CD4-positive, alpha-beta memory T cell (primary cell): ENCODE measurements around the gene HOXA5. TPM values are rescaled to one million over a fixed set of nuclear protein-coding genes. Genes with fewer than 3 reads are reported as not detected.

ENCODE experiments used
- CTCF ChIA-PET: fragments of 350-600 bp; sonication (Branson Sonifier 250); formaldehyde crosslinking; loops from one replicate; lab custom pipeline; 2021; ENCODE audit warnings: inconsistent platforms; ENCODE audit not compliant: partially characterized antibody; lab: Charles Lee
- POLR2A ChIA-PET: fragments of 350-600 bp; sonication (Branson Sonifier 250); formaldehyde crosslinking; loops from one replicate; lab custom pipeline; 2021; ENCODE audit not compliant: partially characterized antibody; lab: Charles Lee
- DNase-seq, 5 donors: peaks; one replicate each; pipeline versions ENCODE4 v3.0.0 to v3.0.0-alpha.2; 2020 to 2022; ENCODE audit warnings: mixed read lengths in 1 of 5
- H3K27ac ChIP-seq: one replicate; pipeline ENCODE4 v1.7.0; 2013; ENCODE audit warnings: low read depth, low read length
- H3K27me3 ChIP-seq: 2 replicates; pipeline ENCODE4 v1.7.0; 2013; ENCODE audit warnings: mild to moderate bottlenecking, low read length, moderate library complexity; ENCODE audit not compliant: insufficient read depth
- H3K36me3 ChIP-seq: 2 replicates; pipeline ENCODE4 v1.7.0; 2013; ENCODE audit warnings: mild to moderate bottlenecking, low read length, moderate library complexity; ENCODE audit not compliant: insufficient read depth
- H3K4me1 ChIP-seq: 2 replicates; pipeline ENCODE4 v1.7.0; 2013; ENCODE audit warnings: mild to moderate bottlenecking, low read length, moderate library complexity; ENCODE audit not compliant: insufficient read depth
- H3K4me3 ChIP-seq, 2 donors: one replicate each; pipeline ENCODE4 v1.7.0; 2013; ENCODE audit warnings: low read length in 2 of 2, mild to moderate bottlenecking in 1 of 2
- H3K9me3 ChIP-seq, 2 donors: one replicate each; pipeline ENCODE4 v1.7.0; 2013; ENCODE audit warnings: low read length in 2 of 2, control low read depth in 1 of 2; ENCODE audit not compliant: control insufficient read depth in 1 of 2
- H3K27ac Mint-ChIP-seq, 7 donors: one replicate each; pipeline ENCODE4 v1.8.0; 2020 to 2021; ENCODE audit warnings: mixed read lengths in 7 of 7, mild to moderate bottlenecking in 6 of 7, inconsistent platforms in 3 of 7, moderate library complexity in 3 of 7
- H3K27me3 Mint-ChIP-seq, 2 donors: one replicate each; pipeline ENCODE4 v1.8.0; 2020 to 2021; ENCODE audit warnings: mixed read lengths in 2 of 2
- H3K36me3 Mint-ChIP-seq, 2 donors: one replicate each; pipeline ENCODE4 v1.8.0; 2020 to 2021; ENCODE audit warnings: mixed read lengths in 2 of 2, inconsistent platforms in 1 of 2, mild to moderate bottlenecking in 1 of 2
- H3K4me1 Mint-ChIP-seq, 4 donors: one replicate each; pipeline ENCODE4 v1.8.0; 2020 to 2021; ENCODE audit warnings: mixed read lengths in 4 of 4, mild to moderate bottlenecking in 1 of 4
- H3K4me3 Mint-ChIP-seq, 8 donors: one replicate each; pipeline ENCODE4 v1.8.0; 2020 to 2021; ENCODE audit warnings: mixed read lengths in 8 of 8, mild to moderate bottlenecking in 7 of 8, moderate library complexity in 6 of 8, inconsistent platforms in 3 of 8
- H3K9me3 Mint-ChIP-seq, 8 donors: one replicate each; pipeline ENCODE4 v1.8.0; 2020 to 2021; ENCODE audit warnings: mixed read lengths in 8 of 8, mild to moderate bottlenecking in 5 of 8, inconsistent platforms in 3 of 8, moderate library complexity in 1 of 8
- intact Hi-C: fragments of 100-400 bp; cut with micrococcal nuclease; formaldehyde crosslinking; loops from one replicate; pipeline ENCODE4 v1.15.1; 2023
- polyA plus RNA-seq, 2 donors: library from polyadenylated mRNA; unstranded; fragments of 300-500 nt; fragmentation: Illumina TruSeq; gene quantifications; one replicate each; pipeline ENCODE4 v1.2.3, GENCODE V29; 2021
- total RNA-seq, 2 experiments: library from RNA; stranded (reverse); gene quantifications; one replicate each; pipeline ENCODE4 v1.2.3, GENCODE V29; 2021

The HOXA5 gene
- total and polyA plus RNA-seq, 4 experiments from 2014 or later, result not detected

- POLR2A ChIA-PET, result no interaction called here
- no peaks in the 10 kb centered on the region for H3K9me3 Mint-ChIP-seq
- intact Hi-C loops, result no loop called here
Observed at GRCh38 chr7:27125986-27126394, 17.5 kb downstream of the HOXA5 start.

GRCh38 chr7:27124902-27125689 lies 18.4 kb downstream of the HOXA5 start:
- no peaks in the 10 kb centered on the region for H3K4me1 Mint-ChIP-seq
- ChIA-PET CTCF (no interaction called here), POLR2A (no interaction called here)
- Histone ChIP-seq H3K9me3 (no peaks in the 10 kb centered on the region), H3K27me3 (peaks cover 4% of the 10 kb centered on the region), H3K27ac (no peak overlapping the region), H3K36me3 (no peaks in the 10 kb centered on the region), H3K4me1 (no peaks in the 10 kb centered on the region), H3K4me3 (no peak overlapping the region)
- no peaks in the 10 kb centered on the region for H3K36me3 Mint-ChIP-seq
- intact Hi-C loops, result no loop called here
- peaks cover 24% of the 10 kb centered on the region in 2 donors for H3K27me3 Mint-ChIP-seq
- H3K27ac Mint-ChIP-seq, result no peak overlapping the region
- no peaks in the 10 kb centered on the region for H3K9me3 Mint-ChIP-seq
- DNase-seq, result no peak
- H3K4me3 Mint-ChIP-seq, result no peak overlapping the region

More at GRCh38 chr7:27125986-27126394, 17.5 kb downstream of the HOXA5 start:
- Mint-ChIP-seq H3K4me1 (no peaks in the 10 kb centered on the region), H3K36me3 (no peaks in the 10 kb centered on the region), H3K27me3 (peaks cover 24% of the 10 kb centered on the region in 2 donors), H3K27ac (no peak overlapping the region), H3K4me3 (peak overlapping the region in 1 of 8 donors; percentile 43)
- no peak for DNase-seq
- H3K27ac ChIP-seq, result no peak overlapping the region
- no peaks in the 10 kb centered on the region for H3K36me3 ChIP-seq
- H3K27me3 ChIP-seq, result peaks cover 4% of the 10 kb centered on the region
- peaks cover under 1% of the 10 kb centered on the region for H3K4me1 ChIP-seq
- no peak overlapping the region for H3K4me3 ChIP-seq
- no peaks in the 10 kb centered on the region for H3K9me3 ChIP-seq
- CTCF ChIA-PET, result no interaction called here

- CTCF ChIA-PET, result no interaction called here
- intact Hi-C loops, result no loop called here
Observed at GRCh38 chr7:27124096-27124901, 19.2 kb downstream of the HOXA5 start.

GRCh38 chr7:27123477-27124053 lies 19.9 kb downstream of the HOXA5 start:
- ChIA-PET CTCF (no interaction called here), POLR2A (no interaction called here)
- intact Hi-C loops, result no loop called here
- H3K27me3 ChIP-seq, result peaks cover 4% of the 10 kb centered on the region
- no peak overlapping the region for H3K4me3 ChIP-seq
- H3K36me3 Mint-ChIP-seq, result no peaks in the 10 kb centered on the region
- H3K36me3 ChIP-seq, result no peaks in the 10 kb centered on the region
- H3K9me3 Mint-ChIP-seq, result no peaks in the 10 kb centered on the region
- H3K27me3 Mint-ChIP-seq, result peaks cover 23 to 29% of the 10 kb centered on the region in 2 donors
- no peaks in the 10 kb centered on the region for H3K9me3 ChIP-seq
- H3K4me1 Mint-ChIP-seq, result no peaks in the 10 kb centered on the region
- H3K27ac ChIP-seq, result no peak overlapping the region
- DNase-seq, result no peak
- H3K27ac Mint-ChIP-seq, result no peak overlapping the region
- H3K4me1 ChIP-seq, result no peaks in the 10 kb centered on the region
- no peak overlapping the region for H3K4me3 Mint-ChIP-seq

More at GRCh38 chr7:27124096-27124901, 19.2 kb downstream of the HOXA5 start:
- Histone ChIP-seq H3K4me3 (no peak overlapping the region), H3K27me3 (peaks cover 4% of the 10 kb centered on the region), H3K4me1 (no peaks in the 10 kb centered on the region), H3K9me3 (no peaks in the 10 kb centered on the region), H3K36me3 (no peaks in the 10 kb centered on the region), H3K27ac (no peak overlapping the region)
- Mint-ChIP-seq H3K27ac (no peak overlapping the region), H3K27me3 (peaks cover 23 to 26% of the 10 kb centered on the region in 2 donors), H3K4me1 (no peaks in the 10 kb centered on the region), H3K36me3 (no peaks in the 10 kb centered on the region), H3K9me3 (no peaks in the 10 kb centered on the region), H3K4me3 (peak overlapping the region in 1 of 8 donors; percentile 45)
- DNase-seq, result no peak
- POLR2A ChIA-PET, result no interaction called here

- Mint-ChIP-seq H3K4me3 (no peak overlapping the region), H3K27ac (no peak overlapping the region), H3K4me1 (no peaks in the 10 kb centered on the region), H3K27me3 (peaks cover 23 to 33% of the 10 kb centered on the region in 2 donors), H3K36me3 (no peaks in the 10 kb centered on the region), H3K9me3 (no peaks in the 10 kb centered on the region)
- no peaks in the 10 kb centered on the region for H3K4me1 ChIP-seq
- no peak overlapping the region for H3K27ac ChIP-seq
- H3K36me3 ChIP-seq, result no peaks in the 10 kb centered on the region
- DNase-seq, result no peak
- H3K4me3 ChIP-seq, result no peak overlapping the region
- POLR2A ChIA-PET, result no interaction called here
- no peaks in the 10 kb centered on the region for H3K9me3 ChIP-seq
- H3K27me3 ChIP-seq, result peaks cover 4% of the 10 kb centered on the region
- CTCF ChIA-PET, result no interaction called here
- intact Hi-C loops, result no loop called here
Observed at GRCh38 chr7:27123007-27123476, 20.4 kb downstream of the HOXA5 start.

- ChIA-PET CTCF (no interaction called here), POLR2A (no interaction called here)
- no peaks in the 10 kb centered on the region for H3K36me3 Mint-ChIP-seq
- no peak overlapping the region for H3K4me3 Mint-ChIP-seq
- no peaks in the 10 kb centered on the region for H3K4me1 Mint-ChIP-seq
- Histone ChIP-seq H3K4me3 (no peak overlapping the region), H3K4me1 (no peaks in the 10 kb centered on the region), H3K27ac (no peak overlapping the region), H3K36me3 (no peaks in the 10 kb centered on the region), H3K27me3 (peaks cover 4% of the 10 kb centered on the region), H3K9me3 (no peaks in the 10 kb centered on the region)
- DNase-seq, result no peak
- intact Hi-C loops, result no loop called here
- H3K27ac Mint-ChIP-seq, result no peak overlapping the region
- no peaks in the 10 kb centered on the region for H3K9me3 Mint-ChIP-seq
- H3K27me3 Mint-ChIP-seq, result peaks cover 20 to 31% of the 10 kb centered on the region in 2 donors
Observed at GRCh38 chr7:27122077-27122910, 21.2 kb downstream of the HOXA5 start.
